ENCODE measurements around the gene PRKCZ.

The PRKCZ gene

GRCh38 chr1:2214541-2215241 is 164.5 kb downstream of the PRKCZ start:
- DNase-seq, result no peak

- no peak for DNase-seq
Observed at GRCh38 chr1:2215329-2215728, 165.1 kb downstream of the PRKCZ start.

DNA sequence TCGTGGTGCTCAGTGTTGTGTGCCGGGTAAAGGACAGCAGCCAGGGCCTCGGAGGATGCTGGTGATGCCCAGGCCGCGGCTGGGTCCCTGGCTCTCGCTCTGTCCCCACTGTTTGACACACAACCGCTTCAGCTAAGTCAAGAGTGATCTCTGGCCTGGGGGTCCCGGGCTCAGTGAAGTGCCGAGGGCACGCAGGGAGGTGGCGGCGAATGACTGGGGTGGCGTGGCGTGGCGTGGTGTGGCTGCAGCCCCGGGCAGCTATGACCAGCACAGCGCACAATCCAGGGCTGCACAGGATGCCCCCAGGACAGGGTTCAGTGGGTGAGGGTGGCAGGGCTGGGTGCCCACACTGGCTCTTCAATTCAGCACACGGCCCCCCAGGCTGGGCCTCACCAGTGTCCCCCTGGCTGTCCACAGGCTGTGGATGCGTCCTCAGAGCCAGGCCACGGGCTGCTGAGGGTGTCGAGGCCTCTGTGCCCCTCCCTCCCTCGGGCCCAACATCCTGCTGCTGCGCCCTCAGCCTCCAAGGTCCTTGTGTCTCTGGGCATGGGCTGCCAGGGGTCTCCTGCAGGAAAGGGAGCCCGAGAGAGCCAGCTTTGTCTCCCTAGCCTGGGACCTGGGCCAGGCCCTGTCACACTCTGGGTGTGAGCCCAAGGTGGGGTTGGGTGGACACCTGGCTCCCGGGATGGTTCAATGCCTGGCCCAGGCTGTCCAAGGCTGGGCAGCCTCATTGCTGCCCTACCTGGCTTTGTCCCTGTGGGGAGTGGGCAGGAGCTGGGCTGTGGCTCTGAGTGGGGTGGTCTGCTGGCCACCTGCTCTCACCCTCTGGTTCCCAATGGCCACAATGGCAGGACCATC is 165.9 kb downstream of the PRKCZ start:
- no peak for DNase-seq

- no peak for DNase-seq
Observed at GRCh38 chr1:2216767-2217058, 166.5 kb downstream of the PRKCZ start.

DNA sequence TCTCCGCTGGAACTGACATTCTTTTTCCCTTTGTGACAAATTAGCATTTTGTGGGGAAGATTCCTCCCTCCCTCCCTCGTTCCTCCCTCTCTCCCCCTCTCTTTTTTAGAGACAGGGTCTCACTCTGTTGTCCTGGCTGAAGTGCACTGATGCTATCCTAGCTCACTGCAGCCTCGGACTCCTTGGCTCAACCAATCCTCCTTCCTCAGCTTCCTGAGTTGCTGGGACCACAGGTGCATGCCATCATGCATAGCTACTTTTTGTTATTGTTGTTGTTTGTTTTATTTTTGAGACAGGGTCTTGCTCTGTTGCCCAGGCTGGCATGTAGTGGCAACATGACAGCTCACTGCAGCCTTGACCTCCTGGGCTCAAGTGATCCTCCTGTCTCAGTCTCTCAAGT is 171.1 kb downstream of the PRKCZ start:
- no peak for DNase-seq

- no peak for DNase-seq
Observed at GRCh38 chr1:2224170-2224584, 174.0 kb downstream of the PRKCZ start.

DNA sequence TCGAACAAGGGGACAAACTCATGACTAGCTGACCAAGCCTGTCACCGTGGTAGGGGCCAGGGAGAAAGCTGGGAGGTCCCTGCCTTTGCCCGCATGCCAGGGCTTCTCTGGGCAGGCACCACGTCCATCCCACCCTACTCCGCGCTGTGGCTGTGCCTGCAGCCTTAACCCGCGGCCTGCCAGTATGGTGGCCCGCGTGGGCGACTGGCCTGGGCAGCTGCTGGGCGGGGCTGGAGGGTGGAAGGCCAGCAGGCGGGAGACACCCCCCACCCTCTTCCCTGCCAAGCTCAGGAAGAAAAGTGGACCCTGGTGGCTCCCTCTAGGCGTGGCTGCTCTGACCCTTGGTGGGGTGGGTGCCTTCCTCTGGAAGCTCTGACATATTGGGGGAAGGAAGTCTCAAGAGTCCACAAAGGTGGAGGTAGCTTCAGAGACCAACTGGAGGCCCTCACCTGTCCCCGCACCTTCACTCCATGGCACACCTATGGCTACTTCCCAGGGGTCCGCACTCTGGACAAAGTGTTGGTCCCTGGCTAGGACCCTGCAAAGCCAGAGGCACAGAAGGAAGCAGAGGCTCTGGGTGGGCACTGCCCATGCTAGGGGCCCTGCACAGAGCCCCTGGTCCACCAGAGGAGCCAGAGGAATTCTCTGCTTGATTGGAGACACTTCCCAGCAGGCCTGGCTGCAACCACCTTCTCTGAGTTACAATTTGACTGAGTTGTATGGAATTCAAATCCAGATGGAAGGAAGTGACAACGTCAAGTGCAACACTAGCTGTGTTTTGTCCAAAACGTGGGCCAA is 174.6 kb downstream of the PRKCZ start:
- no peak for DNase-seq

- DNase-seq, result no peak
Observed at GRCh38 chr1:2226525-2227345, 176.5 kb downstream of the PRKCZ start.

DNA sequence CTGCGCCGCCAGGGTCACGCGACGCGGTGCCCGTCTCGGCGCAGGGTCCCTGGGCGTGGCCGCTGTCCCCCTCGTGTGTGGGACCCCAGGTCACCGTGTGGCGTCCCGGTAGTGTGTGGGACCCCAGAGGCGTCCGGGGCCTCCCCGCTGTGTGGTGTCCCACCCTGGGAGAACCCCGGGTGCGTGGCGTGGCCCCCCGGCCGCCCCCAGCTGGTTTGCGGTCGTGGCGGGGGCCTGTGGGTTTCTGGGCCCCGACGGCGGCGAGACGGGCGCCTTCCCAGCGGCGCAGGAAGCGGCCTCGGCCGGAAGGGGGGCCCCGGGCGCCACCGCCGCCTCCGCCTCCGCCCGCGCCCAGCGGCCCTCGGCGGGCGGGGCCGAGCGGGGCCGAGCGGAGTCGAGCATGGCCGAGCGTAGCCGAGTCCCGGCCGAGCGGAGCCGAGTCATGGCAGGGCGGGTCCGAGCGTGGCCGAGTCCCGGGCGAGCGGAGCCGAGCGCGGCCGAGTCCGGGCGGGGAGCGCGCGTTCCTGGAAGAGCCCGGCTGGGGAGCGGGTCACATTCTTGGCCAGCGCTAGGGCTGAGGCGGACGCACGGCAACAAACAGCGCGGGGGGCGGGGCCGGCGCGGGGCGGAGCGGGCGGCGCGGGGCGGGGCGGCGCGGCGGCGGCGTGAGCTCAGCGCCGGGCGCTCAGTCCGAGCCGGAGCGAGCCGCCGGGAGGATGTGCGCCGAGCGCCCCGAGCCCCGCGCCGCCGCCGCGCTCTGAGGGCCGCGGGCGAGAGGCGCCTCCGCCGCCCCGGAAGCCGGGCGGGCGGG is 177.3 kb downstream of the PRKCZ start:
- DNase-seq, result peak; percentile 96

GRCh38 chr1:2228157-2228594 is 178.0 kb downstream of the PRKCZ start, which contains the start of gene SKI:
TSS of gene SKI (plus strand) at chr1:2228319. CDS start at chr1:2228767, 448 bp downstream.
- no peak for DNase-seq

DNA sequence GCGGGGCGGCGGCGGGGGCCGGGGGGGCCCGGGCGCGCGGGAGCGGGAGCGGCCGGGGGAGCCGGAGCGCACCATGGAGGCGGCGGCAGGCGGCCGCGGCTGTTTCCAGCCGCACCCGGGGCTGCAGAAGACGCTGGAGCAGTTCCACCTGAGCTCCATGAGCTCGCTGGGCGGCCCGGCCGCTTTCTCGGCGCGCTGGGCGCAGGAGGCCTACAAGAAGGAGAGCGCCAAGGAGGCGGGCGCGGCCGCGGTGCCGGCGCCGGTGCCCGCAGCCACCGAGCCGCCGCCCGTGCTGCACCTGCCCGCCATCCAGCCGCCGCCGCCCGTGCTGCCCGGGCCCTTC is 178.5 kb downstream of the PRKCZ start:
- no peak for DNase-seq

- DNase-seq, result peak; percentile 58
Observed at GRCh38 chr1:2229037-2229864, 179.0 kb downstream of the PRKCZ start.

- DNase-seq, result no peak
Observed at GRCh38 chr1:2229911-2230731, 179.9 kb downstream of the PRKCZ start.

DNA sequence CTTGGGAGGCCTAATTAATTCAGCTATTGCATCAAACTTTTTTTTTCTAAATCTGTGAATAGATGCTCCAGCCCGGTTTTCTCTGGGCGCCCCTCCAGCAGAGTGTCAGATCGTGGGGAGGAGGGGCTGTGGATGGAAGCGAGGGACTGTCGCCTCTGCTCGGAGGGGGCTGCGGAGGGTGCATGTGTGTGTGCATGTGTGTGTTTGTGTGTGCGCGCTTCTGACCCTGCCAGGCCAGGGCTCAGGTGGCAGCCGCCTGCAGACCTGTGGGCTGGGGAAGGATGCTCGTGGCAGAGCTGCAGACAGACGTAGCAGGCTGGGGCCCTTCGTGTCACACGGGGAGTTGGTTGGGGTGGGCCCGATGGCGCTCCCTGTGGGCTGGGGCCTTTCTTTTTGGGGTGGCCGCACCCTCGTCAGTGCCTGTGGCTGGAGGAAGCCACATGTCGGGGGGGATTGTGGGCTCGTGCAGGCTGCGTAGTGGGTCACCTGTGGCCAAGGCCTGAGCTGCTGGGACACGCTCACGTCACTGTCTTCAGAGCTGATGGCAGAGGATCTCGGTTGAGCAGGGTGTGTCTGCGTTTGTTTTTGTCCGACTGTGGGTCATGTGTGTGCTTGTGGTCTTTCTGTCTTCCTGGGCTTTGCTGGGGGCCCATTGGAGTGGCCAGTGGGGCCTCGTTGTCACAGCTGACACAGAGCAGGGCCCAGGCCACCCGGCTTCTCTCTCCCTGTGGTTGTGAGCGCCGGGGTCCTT is 180.7 kb downstream of the PRKCZ start:
- peak; percentile 68 for DNase-seq

GRCh38 chr1:2231532-2232254 is 181.5 kb downstream of the PRKCZ start:
- peak; percentile 87 for DNase-seq

DNA sequence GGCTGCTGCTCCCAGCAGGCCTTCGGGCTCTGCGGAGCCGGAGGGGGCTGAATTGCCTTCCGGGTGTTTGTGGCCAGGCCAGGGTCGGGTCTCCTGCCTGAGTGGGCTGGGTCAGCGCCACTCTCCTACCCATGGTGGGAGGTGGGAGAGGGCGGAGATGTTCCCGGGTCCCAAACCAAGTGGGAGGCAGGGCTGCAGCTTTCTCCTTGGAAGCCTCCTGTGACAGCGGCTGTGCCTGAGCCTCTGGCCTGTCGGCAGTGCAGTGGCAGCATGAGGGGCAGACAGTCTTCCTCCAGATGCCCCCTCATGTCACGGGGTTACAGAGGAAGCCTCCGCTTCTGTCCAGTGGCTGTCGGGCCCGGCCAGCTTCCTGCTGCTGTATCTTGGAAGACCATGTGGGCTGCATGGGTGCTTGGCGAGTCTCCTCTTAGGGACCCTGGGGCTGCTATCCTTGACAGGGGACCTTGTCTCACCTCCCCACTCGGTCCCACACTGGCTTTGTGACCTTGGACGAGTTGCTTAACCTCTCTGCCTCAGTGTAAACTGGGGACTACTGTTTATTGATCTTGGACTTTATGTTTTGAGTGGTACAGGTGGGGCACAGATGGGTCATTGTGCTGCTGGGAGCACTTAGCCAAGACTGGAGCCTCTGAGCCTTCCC is 182.2 kb downstream of the PRKCZ start:
- DNase-seq, result no peak

DNA sequence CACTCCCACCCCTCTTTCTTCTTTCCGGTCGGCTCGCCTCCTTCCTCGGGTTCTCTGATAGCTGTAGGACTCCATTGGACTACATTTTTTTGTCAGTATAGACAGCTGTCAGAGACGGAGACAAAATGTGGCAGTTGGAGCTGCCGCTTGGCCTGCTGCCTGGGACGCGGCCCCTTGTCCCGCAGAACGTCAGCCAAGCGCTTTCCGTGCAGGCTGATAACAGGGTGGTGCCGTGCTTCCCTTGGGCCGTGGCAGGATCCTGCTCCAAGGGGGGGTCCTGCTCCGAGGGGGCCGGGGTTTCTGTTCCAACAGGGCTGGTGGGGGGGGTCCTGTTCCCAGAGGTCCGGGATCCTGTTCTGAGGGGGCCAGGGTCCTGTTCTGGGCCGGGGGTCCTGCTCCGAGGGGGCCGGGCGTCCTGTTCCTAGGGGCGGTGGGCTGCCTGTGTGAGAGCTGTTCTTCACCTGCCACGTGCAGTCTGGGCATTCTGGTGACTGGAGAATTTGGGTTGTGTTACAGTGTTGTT is 182.8 kb downstream of the PRKCZ start:
- no peak for DNase-seq

- no peak for DNase-seq
Observed at GRCh38 chr1:2233468-2233867, 183.3 kb downstream of the PRKCZ start.

Data from CD4-positive, alpha-beta T cell treated with Interleukin-12 subunit alpha and Interleukin-12 subunit beta, for 1 hour (primary cell).